HFFc6 (cell line): Measurements from ENCODE around the gene MSH2. TPM values are rescaled to one million over a fixed set of nuclear protein-coding genes. Genes with fewer than 3 reads are reported as not detected.
"Not testable (repeated sequence)": the region's sequence is repeated elsewhere in the genome, so short reads cannot be mapped to it uniquely, and the experiment has no call there.

Experiments
- DNase-seq: peaks from one replicate; pipeline ENCODE4 v3.0.0-alpha.2; 2018
- H3K27ac Mint-ChIP-seq: 2 replicates; pipeline ENCODE4 v1.8.0; 2020; ENCODE audit warnings: mild to moderate bottlenecking, mixed read lengths
- H3K27me3 Mint-ChIP-seq: 2 replicates; pipeline ENCODE4 v1.8.0; 2021; ENCODE audit warnings: mild to moderate bottlenecking, moderate library complexity, mixed read lengths; ENCODE audit not compliant: insufficient read depth
- H3K36me3 Mint-ChIP-seq: 2 replicates; pipeline ENCODE4 v1.8.0; 2021; ENCODE audit warnings: low read depth, mixed read lengths
- H3K4me1 Mint-ChIP-seq: 2 replicates; pipeline ENCODE4 v1.8.0; 2020; ENCODE audit warnings: low read depth, mixed read lengths
- H3K4me3 Mint-ChIP-seq: 2 replicates; pipeline ENCODE4 v1.8.0; 2020; ENCODE audit warnings: mild to moderate bottlenecking, moderate library complexity, mixed read lengths
- H3K9me3 Mint-ChIP-seq: 2 replicates; pipeline ENCODE4 v1.8.0; 2020; ENCODE audit warnings: mild to moderate bottlenecking, mixed read lengths
- total RNA-seq, 6 experiments: library from RNA; stranded (reverse); fragmentation: NEBNext Ultra II Directional; extraction: Animal tissue kit (Norgen Biotek cat#: 25700); gene quantifications; 2 replicates in 1 of 6; 3 replicates in 5 of 6; pipeline ENCODE4 v1.2.3, GENCODE V29; 2021
- TF ChIP-seq, protein P1 (sequence below): fragments of 200-600 bp; sonication (generic); IDR thresholded peaks from 2 replicates; pipeline ENCODE4 v1.5.0; 2021; ENCODE audit warnings: antibody characterized with exemption, mild to moderate bottlenecking

Gene MSH2
- total RNA-seq, 6 experiments from 2014 or later: 14.4 to 22.0 (median 20.5) TPM

DNA sequence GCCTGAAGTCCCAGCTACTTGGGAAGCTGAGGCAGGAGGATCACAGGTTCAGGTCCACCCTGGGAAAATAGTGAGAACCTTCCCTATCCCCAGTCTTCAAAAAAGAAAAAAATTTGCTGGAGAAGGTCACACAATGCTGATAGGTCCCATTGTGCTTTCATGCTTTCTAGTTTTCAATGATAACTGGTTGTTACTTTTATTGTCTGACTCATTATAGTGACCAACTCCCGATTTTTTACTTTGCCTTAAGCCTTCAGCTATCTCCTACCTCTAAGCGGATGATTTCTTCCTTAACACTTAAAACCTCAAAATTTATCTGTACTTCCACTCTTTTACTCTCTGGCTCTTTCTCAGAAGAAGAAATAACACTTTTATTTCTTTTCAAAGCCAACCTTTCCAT lies 17.3 kb downstream of the MSH2 start:
- Mint-ChIP-seq H3K36me3 (peaks cover 14% of the 10 kb centered on the region), H3K27ac (0 out of 2 replicates have a peak overlapping the region, but pooled peaks have one; percentile 55), H3K9me3 (no peaks in the 10 kb centered on the region), H3K4me1 (peaks cover 21% of the 10 kb centered on the region), H3K27me3 (no peaks in the 10 kb centered on the region), H3K4me3 (no peak overlapping the region)
- TF ChIP-seq, protein P1, sequence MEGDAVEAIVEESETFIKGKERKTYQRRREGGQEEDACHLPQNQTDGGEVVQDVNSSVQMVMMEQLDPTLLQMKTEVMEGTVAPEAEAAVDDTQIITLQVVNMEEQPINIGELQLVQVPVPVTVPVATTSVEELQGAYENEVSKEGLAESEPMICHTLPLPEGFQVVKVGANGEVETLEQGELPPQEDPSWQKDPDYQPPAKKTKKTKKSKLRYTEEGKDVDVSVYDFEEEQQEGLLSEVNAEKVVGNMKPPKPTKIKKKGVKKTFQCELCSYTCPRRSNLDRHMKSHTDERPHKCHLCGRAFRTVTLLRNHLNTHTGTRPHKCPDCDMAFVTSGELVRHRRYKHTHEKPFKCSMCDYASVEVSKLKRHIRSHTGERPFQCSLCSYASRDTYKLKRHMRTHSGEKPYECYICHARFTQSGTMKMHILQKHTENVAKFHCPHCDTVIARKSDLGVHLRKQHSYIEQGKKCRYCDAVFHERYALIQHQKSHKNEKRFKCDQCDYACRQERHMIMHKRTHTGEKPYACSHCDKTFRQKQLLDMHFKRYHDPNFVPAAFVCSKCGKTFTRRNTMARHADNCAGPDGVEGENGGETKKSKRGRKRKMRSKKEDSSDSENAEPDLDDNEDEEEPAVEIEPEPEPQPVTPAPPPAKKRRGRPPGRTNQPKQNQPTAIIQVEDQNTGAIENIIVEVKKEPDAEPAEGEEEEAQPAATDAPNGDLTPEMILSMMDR: no peak
- no peak for DNase-seq

DNA sequence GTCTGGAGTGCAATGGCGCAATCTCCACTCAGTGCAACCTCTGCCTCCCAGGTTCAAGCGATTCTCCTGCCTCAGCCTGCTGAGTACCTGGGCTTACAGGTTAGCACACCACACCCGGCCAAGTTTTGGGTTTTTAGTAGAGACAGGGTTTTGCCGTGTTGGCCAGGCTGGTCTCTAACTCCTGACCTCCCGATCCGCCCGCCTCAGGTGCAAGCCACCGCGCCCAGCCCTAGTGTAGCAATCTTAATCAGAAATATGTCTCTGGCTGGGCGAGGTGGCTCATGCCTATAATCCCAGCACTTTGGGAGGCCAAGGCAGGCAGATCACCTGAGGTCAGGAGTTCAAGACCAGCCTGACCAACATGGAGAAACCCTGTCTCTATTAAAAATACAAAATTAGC lies 17.7 kb downstream of the MSH2 start:
- H3K27ac Mint-ChIP-seq, H3K9me3 Mint-ChIP-seq, DNase-seq, H3K27me3 Mint-ChIP-seq, H3K4me3 Mint-ChIP-seq: not testable (repeated sequence)
- Mint-ChIP-seq H3K36me3 (peaks cover 18% of the 10 kb centered on the region), H3K4me1 (peaks cover 21% of the 10 kb centered on the region)

DNA sequence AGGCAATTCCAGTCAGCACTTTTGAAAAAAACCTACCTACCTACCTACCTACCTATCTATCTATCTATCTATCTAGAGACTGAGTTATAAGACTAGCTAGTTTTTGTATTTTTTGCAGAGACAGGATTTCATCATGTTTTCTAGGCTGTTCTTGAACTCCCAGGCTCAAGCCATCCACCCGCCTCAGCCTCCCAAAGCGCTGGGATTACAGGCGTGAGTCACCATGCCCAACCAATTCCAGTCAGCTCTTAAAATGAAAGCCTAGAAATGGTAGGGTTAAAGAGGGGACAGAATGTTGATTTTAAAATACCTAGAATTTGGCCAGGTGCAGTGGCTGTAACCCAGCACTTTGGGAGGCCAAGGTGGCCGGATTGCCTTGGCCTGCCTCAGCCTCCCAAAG lies 19.1 kb downstream of the MSH2 start:
- TF ChIP-seq, protein P1: no peak
- Mint-ChIP-seq H3K9me3 (no peaks in the 10 kb centered on the region), H3K27ac (peak overlapping the region; percentile 78), H3K4me1 (peaks cover 21% of the 10 kb centered on the region), H3K36me3 (peaks cover 15% of the 10 kb centered on the region), H3K4me3 (peak overlapping the region; percentile 26; the same call in 1 of the 2 replicates), H3K27me3 (no peaks in the 10 kb centered on the region)
- no peak for DNase-seq

DNA sequence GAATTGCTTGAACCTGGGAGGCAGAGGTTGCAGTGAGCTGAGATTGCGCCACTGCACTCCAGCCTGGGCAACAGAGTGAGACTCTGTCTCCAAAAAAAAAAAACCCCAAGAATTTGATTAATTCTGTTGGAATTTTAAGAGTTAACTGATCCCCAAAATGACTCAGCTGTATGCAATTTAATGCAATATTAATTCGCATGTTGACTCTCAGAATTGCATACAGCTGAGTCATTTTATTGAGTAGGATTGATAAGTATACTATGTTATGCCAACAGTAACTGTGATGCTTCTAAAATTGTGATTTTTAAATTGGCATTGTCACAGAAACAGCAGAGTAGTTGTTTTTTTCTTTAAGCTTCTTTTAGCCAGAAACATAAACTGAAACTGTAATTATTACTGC lies 19.6 kb downstream of the MSH2 start:
- peaks cover 21% of the 10 kb centered on the region for H3K4me1 Mint-ChIP-seq

DNA sequence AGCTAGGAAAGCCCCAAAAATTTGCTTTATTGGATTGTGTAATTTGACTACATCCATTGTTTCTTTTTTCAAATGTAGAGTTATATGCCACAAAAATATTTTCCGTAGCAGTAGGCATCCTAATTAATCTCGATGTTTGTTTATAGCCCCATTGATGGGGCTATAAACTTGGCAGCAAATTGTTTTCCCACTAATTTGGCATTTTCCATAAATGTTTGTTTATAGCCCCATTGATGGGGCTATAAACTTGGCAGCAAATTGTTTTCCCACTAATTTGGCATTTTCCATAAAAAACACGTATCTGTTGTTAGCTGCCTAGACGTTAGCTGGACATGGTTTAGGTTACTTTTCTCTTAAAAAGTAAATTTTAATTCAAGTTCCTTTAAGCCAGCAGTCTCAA lies 23.8 kb downstream of the MSH2 start:
- Mint-ChIP-seq H3K4me1 (peaks cover 24% of the 10 kb centered on the region), H3K27me3 (no peaks in the 10 kb centered on the region), H3K27ac (no peak overlapping the region), H3K36me3 (peaks cover 17% of the 10 kb centered on the region; the same call in 1 of the 2 replicates), H3K9me3 (no peaks in the 10 kb centered on the region), H3K4me3 (no peak overlapping the region)
- DNase-seq: no peak
- TF ChIP-seq, protein P1: no peak

More for the DNA sequence above, 19.6 kb downstream of the MSH2 start:
- Mint-ChIP-seq H3K27me3 (no peaks in the 10 kb centered on the region), H3K9me3 (no peaks in the 10 kb centered on the region), H3K4me3 (peak overlapping the region; percentile 60), H3K27ac (peak overlapping the region; percentile 83), H3K36me3 (peaks cover 14% of the 10 kb centered on the region)
- TF ChIP-seq, protein P1: no peak
- DNase-seq: peak; percentile 60

DNA sequence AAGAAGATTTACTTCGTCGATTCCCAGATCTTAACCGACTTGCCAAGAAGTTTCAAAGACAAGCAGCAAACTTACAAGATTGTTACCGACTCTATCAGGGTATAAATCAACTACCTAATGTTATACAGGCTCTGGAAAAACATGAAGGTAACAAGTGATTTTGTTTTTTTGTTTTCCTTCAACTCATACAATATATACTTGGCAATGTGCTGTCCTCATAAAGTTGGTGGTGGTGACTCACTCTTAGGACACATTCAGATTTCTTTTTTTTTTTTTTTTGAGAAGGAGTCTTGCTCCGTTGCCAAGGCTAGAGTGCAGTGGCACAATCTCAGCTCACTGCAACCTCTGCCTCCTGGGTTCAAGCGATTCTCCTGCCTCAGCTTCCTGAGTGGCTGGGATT lies 26.8 kb downstream of the MSH2 start:
- DNase-seq: peak; percentile 48
- H3K27ac Mint-ChIP-seq: 0 out of 2 replicates have a peak overlapping the region, but pooled peaks have one; percentile 55
- TF ChIP-seq, protein P1: no peak
- no peak overlapping the region for H3K4me3 Mint-ChIP-seq
- no peaks in the 10 kb centered on the region for H3K27me3 Mint-ChIP-seq
- H3K9me3 Mint-ChIP-seq: no peaks in the 10 kb centered on the region
- H3K4me1 Mint-ChIP-seq: peaks cover 12% of the 10 kb centered on the region
- H3K36me3 Mint-ChIP-seq: peaks cover 19% of the 10 kb centered on the region; the same call in 1 of the 2 replicates

DNA sequence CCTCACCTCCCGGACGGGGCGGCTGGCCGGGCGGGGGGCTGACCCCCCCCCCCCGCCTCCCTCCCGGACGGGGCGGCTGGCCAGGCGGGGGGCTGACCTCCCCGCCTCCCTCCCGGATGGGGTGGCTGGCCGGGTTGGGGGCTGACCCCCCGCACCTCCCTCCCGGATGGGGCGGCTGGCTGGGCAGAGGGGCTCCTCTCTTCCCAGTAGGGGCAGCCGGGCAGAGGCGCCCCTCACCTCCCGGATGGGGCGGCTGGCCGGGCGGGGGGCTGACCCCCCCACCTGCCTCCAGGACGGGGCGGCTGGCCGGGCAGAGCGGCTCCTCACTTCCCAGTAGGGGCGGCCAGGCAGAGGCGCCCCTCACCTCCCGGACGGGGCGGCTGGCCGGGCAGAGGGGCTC lies 30.1 kb downstream of the MSH2 start:
- Mint-ChIP-seq H3K36me3 (peaks cover 15% of the 10 kb centered on the region; the same call in 1 of the 2 replicates), H3K4me1 (peaks cover 12% of the 10 kb centered on the region)
- not testable (repeated sequence) for H3K27me3 Mint-ChIP-seq, DNase-seq, H3K4me3 Mint-ChIP-seq, H3K9me3 Mint-ChIP-seq, H3K27ac Mint-ChIP-seq

DNA sequence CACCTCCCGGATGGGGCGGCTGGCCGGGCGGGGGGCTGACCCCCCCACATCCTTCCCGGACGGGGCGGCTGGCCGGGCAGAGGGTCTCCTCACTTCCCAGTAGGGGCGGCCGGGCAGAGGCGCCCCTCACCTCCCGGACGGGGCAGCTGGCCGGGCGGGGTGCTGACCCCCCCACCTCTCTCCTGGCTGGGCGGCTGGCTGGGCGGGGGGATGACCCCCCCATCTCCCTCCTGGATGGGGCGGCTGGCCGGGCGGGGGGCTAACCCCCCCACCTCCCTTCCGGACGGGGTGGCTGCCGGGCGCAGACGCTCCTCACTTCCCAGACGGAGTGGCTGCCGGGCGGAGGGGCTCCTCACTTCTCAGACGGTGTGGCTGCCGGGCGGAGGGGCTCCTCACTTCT lies 30.5 kb downstream of the MSH2 start:
- Mint-ChIP-seq H3K4me1 (peaks cover 12% of the 10 kb centered on the region), H3K36me3 (peaks cover 15% of the 10 kb centered on the region; the same call in 1 of the 2 replicates)
- not testable (repeated sequence) for H3K27ac Mint-ChIP-seq, H3K9me3 Mint-ChIP-seq, DNase-seq, H3K4me3 Mint-ChIP-seq, H3K27me3 Mint-ChIP-seq
